Lung (tissue), 12 donors: ENCODE results near the gene KCP. TPM values are rescaled to one million over a fixed set of nuclear protein-coding genes. Genes with fewer than 3 reads are reported as not detected.

ENCODE experiments used
- ATAC-seq: fragments of 200-7000 bp; cut with Tn5 transposase; one replicate; pipeline ENCODE4 v1.9.1; 2020; ENCODE audit warnings: moderate number of reproducible peaks; ENCODE audit not compliant: insufficient read depth, low FRiP score
- DNase-seq, 3 donors: peaks; one replicate each; pipeline ENCODE4 v3.0.0-alpha.2; 2013 to 2017
- H3K27ac ChIP-seq, 2 donors: one replicate each; pipeline ENCODE4 v1.5.1; 2013; ENCODE audit warnings: mild to moderate bottlenecking in 2 of 2, moderate library complexity in 2 of 2, control low read depth in 1 of 2, inconsistent platforms in 1 of 2, low read depth in 1 of 2, low read length in 1 of 2
- H3K27me3 ChIP-seq, 3 donors: one replicate each; pipeline ENCODE4 v1.5.1; 2013; ENCODE audit warnings: low read length in 2 of 3; ENCODE audit not compliant: control insufficient read depth in 3 of 3, insufficient read depth in 3 of 3
- H3K36me3 ChIP-seq, 4 donors: one replicate each; pipeline ENCODE4 v1.5.1; 2013; ENCODE audit warnings: low read length in 4 of 4, mild to moderate bottlenecking in 1 of 4, moderate library complexity in 1 of 4; ENCODE audit not compliant: control insufficient read depth in 4 of 4, insufficient read depth in 4 of 4
- H3K4me1 ChIP-seq, 5 donors: one replicate each; pipeline ENCODE4 v1.5.1; 2013; ENCODE audit warnings: low read length in 5 of 5, mild to moderate bottlenecking in 2 of 5, moderate library complexity in 1 of 5; ENCODE audit not compliant: control insufficient read depth in 5 of 5, insufficient read depth in 5 of 5
- H3K4me3 ChIP-seq: one replicate; pipeline ENCODE4 v1.5.1; 2013; ENCODE audit warnings: mild to moderate bottlenecking, control low read depth, moderate library complexity
- H3K9ac ChIP-seq, 2 donors: one replicate each; pipeline ENCODE4 v1.5.1; 2013; ENCODE audit warnings: low read length in 2 of 2, control low read depth in 1 of 2; ENCODE audit not compliant: insufficient read depth in 1 of 2
- H3K9me3 ChIP-seq, 4 donors: one replicate each; pipeline ENCODE4 v1.5.1; 2013; ENCODE audit warnings: low read length in 3 of 4, mild to moderate bottlenecking in 1 of 4, moderate library complexity in 1 of 4; ENCODE audit not compliant: control insufficient read depth in 4 of 4, insufficient read depth in 3 of 4
- CTCF ChIP-seq: IDR thresholded peaks from 2 replicates; pipeline ENCODE4 v1.5.1; 2012; ENCODE audit warnings: mild to moderate bottlenecking; ENCODE audit errors: control extremely low read depth, extremely low read depth
- WGBS, 2 donors: extraction: QIAGEN DNeasy Blood & Tissue Kit; methylation state at CpG; one replicate each; pipeline ENCODE4 v1.1.7; 2013; 5-methylcytosine and 5-hydroxymethylcytosine counted together
- polyA plus RNA-seq, 2 donors: library from polyadenylated mRNA; stranded (reverse); fragments of 200-250 nt; gene quantifications; one replicate each; pipeline ENCODE4 v1.2.1, GENCODE V29; 2013
- total RNA-seq, 2 donors: library from RNA; depleted of rRNA in 1 of 2; stranded (reverse); fragments of >200 nt in 1 of 2; gene quantifications; one replicate each; pipeline ENCODE4 v1.2.1, GENCODE V29; 2014 to 2021
- donor health status: control.
- donor health status: control.
- donor health status: Bipolar disorder and iron deficiency.
- donor health status: healthy.
- donor health status: DM: yes; HTN: yes; CAD: no.

The KCP gene
- total and polyA plus RNA-seq, 4 donors: 0.22 to 3.9 (median 0.56) TPM

DNA sequence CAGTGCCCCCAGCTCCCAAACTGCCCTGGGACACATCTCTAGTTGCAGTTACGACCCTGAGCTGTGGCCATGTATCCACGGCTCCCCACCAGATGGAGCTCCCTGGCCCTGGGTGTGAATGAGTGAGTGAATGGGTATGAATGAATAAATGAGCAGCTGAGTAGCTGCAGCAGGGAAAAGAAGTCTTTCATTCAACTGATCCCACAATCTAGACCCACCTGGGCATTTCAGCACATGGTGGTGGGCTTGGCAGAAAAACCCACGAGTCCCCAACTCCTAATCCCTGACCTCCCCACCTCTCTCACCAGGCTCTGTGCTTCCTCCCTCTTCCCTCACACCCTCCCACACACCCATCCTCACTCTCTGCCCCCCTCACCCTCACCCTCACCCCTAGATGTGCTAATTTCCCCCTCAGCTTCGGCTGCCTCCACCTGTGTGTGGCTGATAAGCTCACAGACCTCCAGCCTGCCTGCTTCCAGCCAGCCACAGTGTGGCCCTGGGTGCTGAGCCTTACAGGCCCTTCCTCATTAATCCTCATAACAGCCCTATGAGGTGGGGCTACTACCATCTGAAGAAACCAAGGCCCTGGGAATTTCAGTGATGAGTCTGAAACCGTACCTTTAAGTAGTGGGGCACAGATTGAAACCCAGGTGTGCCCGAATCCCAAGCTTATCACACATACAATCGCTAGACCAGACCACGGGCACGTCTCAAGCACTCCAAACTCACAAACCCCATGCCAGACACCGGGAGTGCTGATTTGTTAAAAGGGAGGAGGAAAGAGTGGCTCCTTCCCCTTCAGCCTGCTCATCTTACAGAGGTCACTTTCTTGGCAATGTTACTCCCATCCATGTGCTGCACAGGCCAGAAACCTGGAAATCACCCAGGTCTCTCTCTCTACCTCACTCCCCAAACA lies 50.1 kb downstream of the KCP start:
- TF ChIP-seq CTCF: no peak
- DNase-seq (no peak), ATAC-seq (no peak)
- Histone ChIP-seq H3K4me1 (peaks cover 0 to 11% (median 0%) of the 10 kb centered on the region in 5 donors), H3K9ac (no peak overlapping the region), H3K9me3 (no peaks in the 10 kb centered on the region), H3K4me3 (no peak overlapping the region), H3K27me3 (no peaks in the 10 kb centered on the region), H3K36me3 (peaks cover 3 to 5% (median 4%) of the 10 kb centered on the region in 4 donors), H3K27ac (peak overlapping the region in 1 of 2 donors; percentile 21)
- 50 to 61% methylated on average over 10 of the region's 10 CpGs for WGBS, 2 donors

DNA sequence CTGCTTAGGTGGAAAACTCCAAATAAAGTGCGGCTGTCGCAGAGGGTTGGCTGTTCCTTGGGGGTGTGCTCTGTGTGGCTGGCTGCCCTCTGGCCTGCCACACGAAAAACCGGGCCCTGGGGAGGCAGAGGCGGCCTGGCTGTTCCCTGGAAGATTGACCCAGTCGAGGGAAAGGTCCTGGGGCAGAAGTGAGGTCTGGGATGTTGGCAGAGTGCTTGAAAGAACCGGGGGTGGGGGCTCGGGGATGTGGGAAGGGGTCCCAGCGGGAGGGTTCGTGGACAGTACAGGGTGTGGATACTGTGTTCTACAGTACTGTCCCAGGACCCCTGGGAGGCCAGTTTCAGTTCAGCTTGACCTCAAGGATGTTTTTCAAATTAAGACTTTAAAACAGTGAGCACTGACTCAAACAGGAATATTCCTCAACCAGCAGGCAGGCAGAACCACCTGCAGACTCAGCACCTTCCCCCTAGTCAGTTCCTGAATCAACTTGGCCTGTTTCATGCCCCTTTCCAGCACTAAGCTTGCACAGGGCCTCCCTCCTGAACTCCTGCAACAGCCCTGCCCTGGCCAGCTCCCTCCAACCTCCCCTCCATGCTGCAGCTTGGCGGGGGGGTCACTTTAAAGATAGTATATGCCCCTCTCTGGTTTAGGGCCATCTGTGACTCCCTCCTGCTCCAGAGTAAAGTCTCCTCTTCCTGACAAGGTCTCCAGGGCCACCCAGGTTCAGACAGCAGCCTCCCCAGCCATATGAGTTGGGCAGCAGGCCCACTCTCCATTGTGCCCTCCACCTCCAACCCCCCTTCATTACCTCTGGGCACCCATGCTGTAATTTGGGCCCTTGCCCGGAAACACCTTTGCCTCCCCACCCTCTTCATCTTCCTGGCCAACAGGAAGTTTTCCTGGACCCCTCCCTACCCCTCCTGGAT lies 51.0 kb downstream of the KCP start:
- Histone ChIP-seq H3K36me3 (peaks cover 0 to 10% (median 0%) of the 10 kb centered on the region in 4 donors), H3K27me3 (no peaks in the 10 kb centered on the region), H3K4me1 (peaks cover 0 to 11% (median 0%) of the 10 kb centered on the region in 5 donors), H3K4me3 (no peak overlapping the region), H3K9me3 (no peaks in the 10 kb centered on the region), H3K27ac (peak overlapping the region in 1 of 2 donors; percentile 68), H3K9ac (no peak overlapping the region)
- ATAC-seq (no peak), DNase-seq (no peak)
- no peak for TF ChIP-seq CTCF
- WGBS, 2 donors: 69 to 84% methylated on average over 12 of the region's 12 CpGs

DNA sequence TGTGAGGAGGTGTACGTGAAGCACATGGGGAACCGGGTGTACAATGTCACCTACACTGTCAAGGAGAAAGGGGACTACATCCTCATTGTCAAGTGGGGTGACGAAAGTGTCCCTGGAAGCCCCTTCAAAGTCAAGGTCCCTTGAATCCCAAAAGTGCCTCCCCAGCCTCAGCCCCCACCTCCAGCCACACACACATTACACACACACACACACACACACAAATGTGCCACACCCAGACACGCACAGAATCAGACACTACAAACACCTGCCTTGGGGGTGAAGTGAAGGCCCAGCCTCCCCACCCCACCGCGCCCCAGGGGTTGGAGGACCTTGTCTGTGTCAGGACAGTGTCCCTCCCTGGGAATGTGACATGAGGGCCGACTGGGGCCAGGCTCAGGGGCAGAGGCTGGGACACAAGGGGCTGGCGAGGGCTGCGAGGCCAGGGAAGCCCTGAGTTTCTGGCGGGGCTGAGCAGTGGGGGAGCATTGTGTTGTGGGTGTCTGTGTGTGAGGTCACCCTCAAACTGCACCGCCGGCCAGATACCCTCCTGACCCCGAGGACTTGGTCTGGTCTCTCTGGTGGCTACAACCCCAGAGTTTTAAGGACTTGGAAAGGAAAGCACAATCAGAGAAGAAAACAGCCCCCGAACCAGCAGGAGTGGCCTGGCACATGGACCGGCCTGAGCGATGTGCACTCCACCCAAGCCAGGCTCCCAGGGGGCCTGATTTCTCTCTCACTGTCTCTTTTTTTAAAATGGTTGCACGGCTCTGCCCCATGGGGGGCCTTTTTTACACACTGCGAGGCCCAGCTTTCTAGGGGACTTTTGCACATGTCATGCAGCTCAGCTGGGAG lies 51.9 kb downstream of the KCP start:
- Histone ChIP-seq H3K27ac (peak overlapping the region in 1 of 2 donors; percentile 49), H3K27me3 (no peaks in the 10 kb centered on the region), H3K36me3 (peaks cover 0 to 15% (median 0%) of the 10 kb centered on the region in 4 donors), H3K4me3 (no peak overlapping the region), H3K4me1 (peaks cover 0 to 8% (median 0%) of the 10 kb centered on the region in 5 donors), H3K9ac (no peak overlapping the region), H3K9me3 (no peaks in the 10 kb centered on the region)
- ATAC-seq (no peak), DNase-seq (no peak)
- 80 to 92% methylated on average over 16 to 18 of the region's 18 CpGs for WGBS, 2 donors
- TF ChIP-seq CTCF: no peak
